ENCODE results near the gene CDK5R1. TPM values are rescaled to one million over a fixed set of nuclear protein-coding genes. Genes with fewer than 3 reads are reported as not detected.

The CDK5R1 gene
- polyA plus RNA-seq, 1 of the 3 experiments (the other 2 are of a cell fraction): 1.4 TPM

GRCh38 chr17:32445074-32445415, 41.7 kb upstream of the CDK5R1 start:
- ChIA-PET POLR2A (interaction anchor here (0.9 to 1.4 kb wide), 2 partner anchors 13 to 42 kb away, joined by 3 to 9 read pairs; partner anchors contain the start of gene CDK5R1), CTCF (interaction anchor here (1.0 to 4.8 kb wide), 9 partner anchors 8 to 309 kb away, joined by 3 to 56 read pairs (median 6); no protein-coding TSS in a partner anchor)
- H3K4me2 ChIP-seq: peak overlapping the region; percentile 95
- no peak for TF ChIP-seq MEF2A (IDR thresholded peaks at IDR 0.05; ENCODE audit: borderline replicate concordance, low read depth)
- TF ChIP-seq PBX3 (IDR thresholded peaks at IDR 0.05): no peak
- TF ChIP-seq GATA2 (CRISPR knock-in tag; IDR thresholded peaks at IDR 0.05): no peak
- TF ChIP-seq MXI1 (IDR thresholded peaks at IDR 0.05; ENCODE audit: low read depth, low read length): 0 out of 2 replicates have a peak, but pooled peaks have one; percentile 13
- TF ChIP-seq SIN3A (IDR thresholded peaks at IDR 0.05; ENCODE audit: borderline replicate concordance, low read depth, low read length): 0 out of 2 replicates have a peak, but pooled peaks have one; percentile 10
- TF ChIP-seq TAF1 (IDR thresholded peaks at IDR 0.05; ENCODE audit: borderline replicate concordance, low read depth, low read length): 0 out of 2 replicates have a peak, but pooled peaks have one; percentile 8
- TF ChIP-seq NFIC (IDR thresholded peaks at IDR 0.05; ENCODE audit: borderline replicate concordance): no peak
- TF ChIP-seq JUND (IDR thresholded peaks at IDR 0.05): no peak
- no peak for TF ChIP-seq IRF3 (IDR thresholded peaks at IDR 0.05; ENCODE audit: low read depth, low read length)
- no peak for TF ChIP-seq ZBTB33 (IDR thresholded peaks at IDR 0.05; ENCODE audit: borderline replicate concordance, low read depth)
- no peak for TF ChIP-seq GABPA (IDR thresholded peaks at IDR 0.05; ENCODE audit: low read depth)
- no peak for TF ChIP-seq MAX (IDR thresholded peaks at IDR 0.05; ENCODE audit: low read depth)
- peak; percentile 23; the same call in 1 of the 2 replicates for TF ChIP-seq FOSL2 (IDR thresholded peaks at IDR 0.05; ENCODE audit: borderline replicate concordance, low read depth)
- no peak for TF ChIP-seq FOXM1 (IDR thresholded peaks at IDR 0.05; ENCODE audit: low read depth)
- no peak for TF ChIP-seq EP300 (IDR thresholded peaks at IDR 0.05; ENCODE audit: borderline replicate concordance in 1 of 2, low read depth in 1 of 2, low read length in 1 of 2)
- TF ChIP-seq TCF12 (IDR thresholded peaks at IDR 0.05): no peak
- peaks cover 27 to 34% of the 10 kb centered on the region in 2 experiments for H3K36me3 ChIP-seq (replicated peaks in 1 of 2; ENCODE audit: control insufficient read depth in 1 of 2, insufficient read depth in 2 of 2, low read length in 1 of 2)
- DNase-seq: no peak
- peaks cover 14% of the 10 kb centered on the region in 2 experiments; a peak in 3 of 4 replicates for H3K4me1 ChIP-seq (ENCODE audit: control insufficient read depth in 1 of 2, insufficient read depth in 2 of 2, low read depth in 1 of 2, low read length in 1 of 2)
- no peak overlapping the region for H2AFZ ChIP-seq (ENCODE audit: low read depth)
- H3K9ac ChIP-seq: peak overlapping the region; percentile 95
- WGBS (ENCODE audit: low lambda C conversion rate): 1% methylated on average over 14 of the region's 14 CpGs
- H3K9me3 ChIP-seq: no peaks in the 10 kb centered on the region
- H3K27ac ChIP-seq (ENCODE audit: low read depth in 2 of 2, low read length in 1 of 2): peak overlapping the region; percentile 80 to 85
- H4K20me1 ChIP-seq (ENCODE audit: insufficient read depth): peaks cover 44% of the 10 kb centered on the region
- H3K4me3 ChIP-seq (ENCODE audit: low read depth in 2 of 2, low read length in 1 of 2): peak overlapping the region; percentile 82 to 96
- no peaks in the 10 kb centered on the region for H3F3A ChIP-seq (replicated peaks; ENCODE audit: insufficient read depth)
- H3K27me3 ChIP-seq (ENCODE audit: insufficient read depth): no peaks in the 10 kb centered on the region
- H3K79me2 ChIP-seq (ENCODE audit: insufficient read depth): peaks cover 57% of the 10 kb centered on the region
- H3K9me2 ChIP-seq: no peaks in the 10 kb centered on the region

Data from SK-N-SH (cell line).